Thymus (tissue), 11 donors: Measurements from ENCODE around the gene NEB. TPM values are rescaled to one million over a fixed set of nuclear protein-coding genes. Genes with fewer than 3 reads are reported as not detected.
"Not testable (repeated sequence)": the region's sequence is repeated elsewhere in the genome, so short reads cannot be mapped to it uniquely, and the experiment has no call there.

Source experiments
- DNase-seq, 9 donors: peaks; one replicate each; pipeline ENCODE4 v3.0.0-alpha.2; 2013; ENCODE audit warnings: low spot score in 9 of 9, low read depth in 6 of 9, missing footprints in 1 of 9
- H3K27ac ChIP-seq, 2 donors: one replicate each; pipeline ENCODE4 v1.5.1; 2013; ENCODE audit warnings: control low read depth in 1 of 2, low read depth in 1 of 2, low read length in 1 of 2, mild to moderate bottlenecking in 1 of 2, moderate library complexity in 1 of 2
- H3K27me3 ChIP-seq, 2 donors: one replicate each; pipeline ENCODE4 v1.5.1; 2013; ENCODE audit warnings: low read length in 1 of 2; ENCODE audit not compliant: control insufficient read depth in 2 of 2, insufficient read depth in 1 of 2
- H3K36me3 ChIP-seq, 2 donors: one replicate each; pipeline ENCODE4 v1.5.1; 2013; ENCODE audit warnings: low read length in 1 of 2, mild to moderate bottlenecking in 1 of 2, moderate library complexity in 1 of 2; ENCODE audit not compliant: control insufficient read depth in 2 of 2, insufficient read depth in 2 of 2
- H3K4me1 ChIP-seq, 2 donors: one replicate each; pipeline ENCODE4 v1.5.1; 2013; ENCODE audit warnings: low read length in 2 of 2; ENCODE audit not compliant: control insufficient read depth in 2 of 2, insufficient read depth in 2 of 2
- H3K4me3 ChIP-seq, 2 donors: one replicate each; pipeline ENCODE4 v1.5.1; 2013; ENCODE audit warnings: low read length in 2 of 2, control low read depth in 1 of 2, mild to moderate bottlenecking in 1 of 2
- H3K9me3 ChIP-seq, 2 donors: one replicate each; pipeline ENCODE4 v1.5.1; 2013; ENCODE audit warnings: low read length in 1 of 2, mild to moderate bottlenecking in 1 of 2; ENCODE audit not compliant: control insufficient read depth in 2 of 2, insufficient read depth in 1 of 2
- WGBS: extraction: QIAGEN DNeasy Blood & Tissue Kit; methylation state at CpG from one replicate; pipeline ENCODE4 v1.1.7; 2013; 5-methylcytosine and 5-hydroxymethylcytosine counted together
- polyA plus RNA-seq: library from polyadenylated mRNA; stranded (reverse); fragments of 200-250 nt; gene quantifications from one replicate; pipeline ENCODE4 v1.2.3, GENCODE V29; 2013
- total RNA-seq: library from RNA; stranded (reverse); fragments of 120-200 nt; gene quantifications from one replicate; pipeline ENCODE4 v1.2.4, GENCODE V29; 2013
- donor health status: healthy.

NEB gene
- total and polyA plus RNA-seq, 2 donors, result 3.9 to 4.3 TPM

DNA sequence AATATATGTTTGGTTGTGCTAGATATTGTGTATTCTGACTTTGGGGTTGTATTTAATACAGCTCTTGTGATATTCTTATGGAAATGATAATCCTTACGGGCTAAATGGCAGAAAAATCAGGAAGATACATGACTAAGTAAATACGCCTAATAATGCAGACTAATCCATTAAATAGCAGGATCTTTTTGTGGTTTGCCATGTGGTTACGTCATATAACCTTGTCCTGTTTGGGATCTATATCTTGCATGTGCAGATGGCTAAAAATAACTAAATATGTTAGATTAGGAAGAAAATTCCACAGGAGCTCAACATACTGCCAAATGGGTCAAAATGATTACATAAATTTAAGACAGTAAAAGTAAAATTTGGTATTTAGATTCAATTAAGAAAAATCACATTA lies 83.0 kb downstream of the NEB start:
- Histone ChIP-seq H3K27ac (no peak overlapping the region), H3K4me1 (no peaks in the 10 kb centered on the region), H3K36me3 (no peaks in the 10 kb centered on the region), H3K27me3 (no peaks in the 10 kb centered on the region), H3K4me3 (no peak overlapping the region), H3K9me3 (no peaks in the 10 kb centered on the region)
- 94% methylated on average over 3 of the region's 3 CpGs for WGBS
- DNase-seq, result no peak

DNA sequence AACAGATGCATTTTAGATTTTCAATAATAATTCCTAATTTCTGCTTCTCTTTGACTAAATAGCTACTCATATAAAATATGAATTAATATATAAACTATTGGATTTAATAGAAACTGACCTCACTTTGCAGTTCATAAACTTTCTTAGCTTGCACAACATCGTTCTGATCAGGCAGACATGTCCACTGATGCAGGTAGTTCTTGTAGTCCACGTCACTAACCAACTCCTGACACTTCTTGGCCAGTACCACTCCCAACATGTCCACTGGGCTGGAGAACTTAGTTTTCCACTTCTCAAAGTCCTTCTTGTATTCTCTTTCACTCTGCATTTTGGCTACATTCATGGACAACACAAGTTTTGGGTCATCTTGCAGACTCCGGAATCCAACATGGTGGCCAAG lies 83.8 kb downstream of the NEB start:
- 97% methylated on average over 3 of the region's 3 CpGs for WGBS
- no peaks in the 10 kb centered on the region for H3K9me3 ChIP-seq
- H3K27ac ChIP-seq, result no peak overlapping the region
- no peak overlapping the region for H3K4me3 ChIP-seq
- no peaks in the 10 kb centered on the region for H3K27me3 ChIP-seq
- no peaks in the 10 kb centered on the region for H3K36me3 ChIP-seq
- DNase-seq, result no peak
- no peaks in the 10 kb centered on the region for H3K4me1 ChIP-seq

DNA sequence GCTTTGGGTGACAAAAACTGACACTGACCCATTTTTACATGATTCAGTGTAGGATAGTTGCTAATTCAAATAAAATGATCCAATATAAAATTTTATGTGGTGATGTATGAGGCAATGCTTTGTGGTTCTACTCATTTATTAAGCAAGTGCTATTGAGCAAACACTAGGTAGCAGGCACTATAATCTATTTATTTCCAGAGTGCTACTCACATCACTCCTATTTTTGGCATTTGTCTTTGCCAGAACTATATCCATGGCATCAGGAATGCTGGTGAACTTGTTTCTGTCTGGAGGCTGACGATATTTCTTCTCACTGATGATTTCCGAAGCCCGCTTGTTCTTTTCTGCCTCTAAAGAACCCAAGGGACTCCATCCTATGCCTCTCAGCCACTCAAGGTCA lies 84.3 kb downstream of the NEB start:
- 98% methylated on average over 3 of the region's 3 CpGs for WGBS
- H3K4me1 ChIP-seq, result no peaks in the 10 kb centered on the region
- no peak overlapping the region for H3K27ac ChIP-seq
- no peaks in the 10 kb centered on the region for H3K36me3 ChIP-seq
- H3K9me3 ChIP-seq, result no peaks in the 10 kb centered on the region
- H3K4me3 ChIP-seq, result no peak overlapping the region
- no peak for DNase-seq
- H3K27me3 ChIP-seq, result no peaks in the 10 kb centered on the region

DNA sequence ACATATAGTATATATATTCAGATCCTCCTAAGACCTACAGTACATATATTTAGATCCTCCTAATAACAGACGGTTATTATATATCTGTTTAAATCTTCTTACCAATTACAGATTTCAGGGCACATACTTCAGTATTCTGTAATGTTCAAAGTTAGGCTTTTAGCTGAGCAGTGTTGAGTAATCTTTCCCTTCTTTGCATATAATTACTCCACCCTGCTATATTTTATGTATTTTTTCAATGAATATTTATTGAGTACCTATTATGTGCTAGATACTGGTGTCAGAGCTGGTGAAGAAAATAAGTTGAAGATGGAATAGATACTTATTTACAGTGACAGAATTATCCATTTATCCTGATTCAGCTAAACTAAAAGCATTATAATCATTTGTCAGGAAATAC lies 84.9 kb downstream of the NEB start:
- WGBS, result 96% methylated on average over 1 of the region's 1 CpG
- Histone ChIP-seq H3K36me3 (no peaks in the 10 kb centered on the region), H3K27me3 (no peaks in the 10 kb centered on the region), H3K9me3 (no peaks in the 10 kb centered on the region), H3K27ac (no peak overlapping the region), H3K4me1 (no peaks in the 10 kb centered on the region), H3K4me3 (no peak overlapping the region)
- no peak for DNase-seq

DNA sequence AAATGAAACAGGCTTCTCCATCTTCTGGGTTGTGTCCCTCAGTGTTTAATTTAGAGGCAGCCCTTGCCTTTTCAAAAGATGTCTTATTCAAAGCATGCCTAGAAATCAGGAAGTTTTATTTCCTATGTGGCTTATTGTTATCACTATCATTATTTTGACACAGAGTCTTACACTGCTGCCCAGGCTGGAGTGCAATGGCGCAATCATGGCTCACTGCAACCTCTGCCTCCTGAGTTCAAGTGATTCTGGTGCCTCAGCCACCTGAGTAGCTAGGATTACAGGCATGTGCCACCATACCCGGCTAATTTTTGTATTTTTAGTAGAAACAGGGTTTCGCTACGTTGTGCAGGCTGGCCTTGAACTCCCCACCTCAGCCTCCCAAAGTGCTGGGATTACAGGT lies 87.8 kb downstream of the NEB start:
- H3K27ac ChIP-seq, result not testable (repeated sequence)

DNA sequence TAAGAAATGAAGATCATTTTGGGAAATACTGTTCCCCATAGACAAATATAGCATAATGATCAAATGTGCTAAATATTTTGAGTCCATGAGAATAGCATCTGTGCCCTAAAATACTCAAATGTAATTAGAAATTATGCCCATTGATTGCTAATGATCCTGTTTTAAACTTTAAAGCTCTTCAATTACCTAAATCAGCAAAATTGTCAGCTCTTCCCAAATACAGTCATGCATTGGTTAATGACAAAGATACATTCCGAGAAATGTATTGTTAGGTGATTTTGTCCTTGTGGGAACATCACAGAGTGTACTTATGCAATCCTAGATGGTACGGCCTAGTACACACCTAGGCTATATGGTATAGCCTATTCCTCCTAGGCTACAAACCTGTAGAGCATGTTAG lies 89.7 kb downstream of the NEB start:
- Histone ChIP-seq H3K36me3 (no peaks in the 10 kb centered on the region), H3K9me3 (no peaks in the 10 kb centered on the region), H3K27ac (no peak overlapping the region), H3K4me1 (no peaks in the 10 kb centered on the region), H3K27me3 (no peaks in the 10 kb centered on the region), H3K4me3 (no peak overlapping the region)
- WGBS, result 99% methylated on average over 2 of the region's 2 CpGs
- DNase-seq, result no peak

More for the DNA sequence above, 87.8 kb downstream of the NEB start:
- DNase-seq, H3K36me3 ChIP-seq, H3K9me3 ChIP-seq, H3K4me3 ChIP-seq, H3K4me1 ChIP-seq, H3K27me3 ChIP-seq: not testable (repeated sequence)
- 97% methylated on average over 4 of the region's 4 CpGs for WGBS

DNA sequence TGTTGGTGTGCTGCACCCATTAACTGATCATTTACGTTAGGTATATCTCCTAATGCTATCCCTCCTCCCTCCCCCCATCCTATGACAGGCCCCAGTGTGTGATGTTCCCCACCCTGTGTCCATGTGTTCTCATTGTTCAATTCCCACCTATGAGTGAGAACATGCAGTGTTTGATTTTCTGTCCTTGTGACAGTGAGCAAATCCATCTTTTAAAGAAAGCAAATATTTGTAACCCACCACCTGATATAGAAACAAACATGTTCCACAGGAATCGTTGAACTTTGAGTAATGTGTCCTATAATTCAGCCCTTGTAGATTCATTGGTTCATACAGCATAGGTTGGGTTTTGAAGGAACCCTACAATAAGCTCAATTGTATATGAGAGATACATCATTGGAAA lies 92.4 kb downstream of the NEB start:
- H3K36me3 ChIP-seq, H3K27me3 ChIP-seq, H3K9me3 ChIP-seq, DNase-seq, H3K27ac ChIP-seq, H3K4me3 ChIP-seq: not testable (repeated sequence)
- H3K4me1 ChIP-seq, result peaks cover 6 to 11% of the 10 kb centered on the region in 2 donors
- 100% methylated on average over 2 of the region's 2 CpGs for WGBS

DNA sequence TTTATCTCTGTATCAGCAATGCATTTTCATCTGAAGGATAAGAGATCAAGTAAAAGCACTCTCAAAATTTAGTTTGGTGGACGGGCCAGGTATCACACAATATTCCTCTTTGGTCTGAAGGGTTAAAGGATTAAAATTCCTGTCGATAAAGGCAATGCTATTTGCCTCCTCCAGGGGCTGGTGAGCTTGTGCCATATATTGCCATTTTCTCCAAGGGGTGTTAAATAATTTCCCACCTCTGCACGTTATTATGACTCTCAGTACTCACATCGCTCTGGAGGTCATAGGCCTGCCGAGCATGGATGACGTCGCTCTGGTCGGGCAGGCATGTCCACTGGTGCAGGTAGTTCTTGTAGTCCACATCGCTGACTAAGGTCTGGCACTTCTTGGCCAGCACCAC lies 94.2 kb downstream of the NEB start:
- Histone ChIP-seq H3K36me3 (no peaks in the 10 kb centered on the region), H3K4me3 (no peak overlapping the region), H3K9me3 (no peaks in the 10 kb centered on the region), H3K27me3 (no peaks in the 10 kb centered on the region), H3K27ac (no peak overlapping the region), H3K4me1 (peaks cover 7 to 12% of the 10 kb centered on the region in 2 donors)
- WGBS, result 97% methylated on average over 9 of the region's 9 CpGs
- DNase-seq, result no peak

DNA sequence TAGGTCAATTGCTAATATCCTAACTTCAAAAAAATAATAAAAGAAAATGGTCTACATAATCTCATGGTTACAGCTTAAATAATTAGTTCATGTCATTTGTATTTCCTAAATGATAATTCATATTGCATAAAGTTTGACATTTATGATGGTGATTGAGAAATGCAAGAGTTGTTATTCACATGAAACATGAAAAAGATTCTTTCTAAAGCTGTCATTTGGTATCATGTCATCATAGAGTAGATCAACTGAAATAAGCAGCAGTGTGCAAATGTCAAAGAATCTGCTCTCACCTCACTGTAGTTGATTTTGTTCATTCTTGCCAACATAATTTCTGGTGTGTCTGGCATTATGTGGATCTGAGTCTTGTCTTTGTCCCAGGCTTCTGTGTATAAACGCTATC lies 95.3 kb downstream of the NEB start:
- no peak for DNase-seq
- Histone ChIP-seq H3K27me3 (no peaks in the 10 kb centered on the region), H3K9me3 (no peaks in the 10 kb centered on the region), H3K4me3 (no peak overlapping the region), H3K36me3 (no peaks in the 10 kb centered on the region), H3K27ac (no peak overlapping the region), H3K4me1 (peaks cover 7 to 12% of the 10 kb centered on the region in 2 donors)
- WGBS, result 95% methylated on average over 1 of the region's 1 CpG
